Activated T-cell treated with anti-CD3 and anti-CD28 coated beads, Interleukin-2, amount 50 U/mL, for 1 hour (primary cell): ENCODE measurements around the gene CDK12.
"Not testable (repeated sequence)": the region's sequence is repeated elsewhere in the genome, so short reads cannot be mapped to it uniquely, and the experiment has no call there.

ENCODE experiments used
- DNase-seq: peaks from one replicate; pipeline ENCODE4 v3.0.0-alpha.2; 2020

Gene CDK12

DNA sequence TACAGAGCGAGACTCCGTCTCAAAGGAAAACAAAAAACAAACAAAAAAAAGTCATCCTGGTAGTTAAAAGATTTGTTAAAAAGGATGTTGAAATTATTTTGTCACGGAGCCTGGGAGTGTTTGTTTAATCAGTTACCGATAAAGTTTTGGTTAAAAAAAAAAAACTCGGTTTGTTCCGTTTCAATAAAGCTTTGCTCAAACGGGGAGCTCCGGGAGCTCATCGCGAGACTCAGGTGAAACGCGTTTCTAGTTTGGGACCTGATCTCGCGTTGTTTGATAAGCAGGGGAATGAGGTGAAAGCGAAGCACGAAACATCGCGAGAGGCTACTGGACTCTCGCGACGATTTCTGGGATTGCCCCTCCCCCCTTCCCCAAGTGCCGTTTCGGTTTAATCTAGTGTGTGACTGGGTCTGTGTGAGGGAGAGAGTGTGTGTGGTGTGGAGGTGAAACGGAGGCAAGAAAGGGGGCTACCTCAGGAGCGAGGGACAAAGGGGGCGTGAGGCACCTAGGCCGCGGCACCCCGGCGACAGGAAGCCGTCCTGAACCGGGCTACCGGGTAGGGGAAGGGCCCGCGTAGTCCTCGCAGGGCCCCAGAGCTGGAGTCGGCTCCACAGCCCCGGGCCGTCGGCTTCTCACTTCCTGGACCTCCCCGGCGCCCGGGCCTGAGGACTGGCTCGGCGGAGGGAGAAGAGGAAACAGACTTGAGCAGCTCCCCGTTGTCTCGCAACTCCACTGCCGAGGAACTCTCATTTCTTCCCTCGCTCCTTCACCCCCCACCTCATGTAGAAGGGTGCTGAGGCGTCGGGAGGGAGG lies at the start of gene CDK12:
Gene CDK12 (plus strand): TSS at position 374 of the 813 bp plus-strand sequence. CDS start 586 bp downstream, outside the sequence.
- peak; percentile 92 for DNase-seq

DNA sequence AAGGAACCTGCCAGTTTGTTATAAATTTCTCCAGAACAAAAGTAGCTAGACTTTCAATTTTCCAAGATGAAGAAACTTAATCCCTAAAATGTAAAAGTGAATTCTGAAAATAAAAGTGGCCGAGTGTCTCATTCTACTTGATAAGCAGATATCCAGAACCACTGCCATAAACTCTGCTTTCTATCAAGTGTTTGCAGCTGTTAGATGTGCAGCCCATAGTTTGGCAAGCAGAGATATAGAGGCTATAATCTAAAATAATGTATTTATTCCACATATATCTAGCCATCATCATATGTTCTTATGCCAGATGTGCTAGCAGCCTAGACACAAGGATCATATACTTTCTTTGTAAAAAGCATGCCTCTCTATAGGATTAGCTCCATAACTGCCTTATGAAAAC lies 45.1 kb upstream of the CDK12 start:
- no peak for DNase-seq

DNA sequence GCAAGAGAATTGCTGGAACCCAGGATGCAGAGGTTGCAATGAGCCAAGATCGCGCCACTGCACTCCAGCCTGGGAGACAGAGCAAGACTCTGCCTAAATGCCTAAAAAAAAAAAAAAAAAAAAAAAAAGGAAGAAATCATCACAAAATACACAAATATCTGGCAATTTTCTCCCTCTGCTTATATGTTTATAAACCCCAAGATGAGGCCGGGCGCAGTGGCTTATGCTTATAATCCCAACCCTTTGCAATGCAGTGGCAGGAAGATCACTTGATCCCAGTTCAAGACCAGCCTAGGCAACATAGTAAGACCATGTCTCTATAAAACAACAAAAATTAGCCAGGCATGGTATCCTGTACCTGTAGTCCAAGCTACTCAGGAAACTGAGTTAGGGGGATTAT lies 31.7 kb upstream of the CDK12 start:
- no peak for DNase-seq

DNA sequence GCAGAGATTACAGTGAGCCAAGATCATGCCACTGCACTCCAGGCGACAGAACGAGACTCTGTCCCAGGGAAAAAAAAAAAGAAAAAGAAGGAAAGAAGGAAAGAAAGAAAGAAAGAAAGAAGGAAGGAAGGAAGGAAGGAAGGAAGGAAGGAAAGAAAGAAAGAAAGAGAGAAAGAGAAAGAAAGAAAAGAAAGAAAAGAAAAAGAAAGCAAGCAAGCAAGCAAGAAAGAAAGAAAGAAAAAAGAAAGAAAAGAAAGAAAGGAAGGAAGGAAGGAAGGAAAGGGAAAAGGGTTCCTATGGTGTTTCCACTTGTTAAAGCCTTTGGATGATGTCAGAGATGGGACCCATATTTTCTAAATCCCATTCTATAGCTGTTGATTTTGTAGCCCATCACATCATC lies 21.4 kb upstream of the CDK12 start:
- not testable (repeated sequence) for DNase-seq

DNA sequence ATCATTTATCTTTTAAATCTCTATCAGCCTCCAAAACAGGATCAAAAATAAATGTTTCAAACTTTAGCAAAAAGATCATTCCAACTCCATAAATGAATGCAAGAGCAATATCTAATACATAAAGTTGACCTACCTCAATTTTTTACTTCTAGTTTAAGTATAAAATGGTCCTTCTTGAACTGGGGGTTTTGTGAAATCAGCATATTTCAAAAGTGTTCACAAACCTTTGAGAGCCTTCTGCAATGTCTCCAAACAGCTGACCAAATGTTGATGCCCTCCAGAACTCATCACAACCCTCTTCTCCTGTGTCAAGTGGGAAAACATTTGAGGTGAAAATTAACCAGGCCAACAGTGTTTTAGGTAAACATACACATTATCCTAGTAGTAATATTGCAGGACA lies 18.0 kb upstream of the CDK12 start:
- DNase-seq = no peak

DNA sequence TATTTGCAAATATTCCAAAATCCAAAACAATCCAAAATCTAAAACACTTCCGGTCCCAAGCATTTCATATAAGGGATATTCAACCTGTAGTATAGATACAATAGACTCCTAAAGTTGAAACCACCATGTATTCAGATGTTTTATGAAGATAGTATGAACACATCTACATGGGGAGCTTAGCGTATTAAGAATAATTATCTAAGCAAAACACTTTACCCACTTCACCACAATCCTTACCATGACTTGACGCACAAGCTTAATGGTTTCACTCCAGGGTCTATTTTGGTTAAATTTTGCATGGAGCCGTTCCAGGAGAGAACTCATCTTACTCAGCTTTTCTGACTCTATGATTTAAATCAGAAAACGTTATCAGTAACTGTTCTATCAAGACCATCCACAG lies 13.7 kb upstream of the CDK12 start:
- no peak for DNase-seq

DNA sequence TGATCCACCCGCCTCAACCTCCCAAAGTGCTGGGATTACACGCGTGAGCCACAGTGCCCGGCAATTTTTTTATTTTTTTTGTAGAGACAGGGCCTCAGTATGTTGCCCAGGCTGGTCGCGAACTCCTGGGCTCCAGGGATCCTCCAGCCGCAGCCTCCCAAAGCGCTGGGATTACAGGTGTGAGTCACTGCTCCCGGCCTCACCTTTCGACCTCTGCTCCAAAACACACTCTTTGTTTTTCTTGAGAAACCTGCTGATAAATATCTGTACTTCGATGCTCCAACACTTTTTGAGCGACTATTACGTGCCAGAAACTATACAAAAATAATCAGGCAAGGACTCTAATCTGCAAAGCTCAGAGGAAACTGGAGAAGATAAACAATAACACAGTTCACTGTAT lies 11.2 kb upstream of the CDK12 start:
- no peak for DNase-seq

DNA sequence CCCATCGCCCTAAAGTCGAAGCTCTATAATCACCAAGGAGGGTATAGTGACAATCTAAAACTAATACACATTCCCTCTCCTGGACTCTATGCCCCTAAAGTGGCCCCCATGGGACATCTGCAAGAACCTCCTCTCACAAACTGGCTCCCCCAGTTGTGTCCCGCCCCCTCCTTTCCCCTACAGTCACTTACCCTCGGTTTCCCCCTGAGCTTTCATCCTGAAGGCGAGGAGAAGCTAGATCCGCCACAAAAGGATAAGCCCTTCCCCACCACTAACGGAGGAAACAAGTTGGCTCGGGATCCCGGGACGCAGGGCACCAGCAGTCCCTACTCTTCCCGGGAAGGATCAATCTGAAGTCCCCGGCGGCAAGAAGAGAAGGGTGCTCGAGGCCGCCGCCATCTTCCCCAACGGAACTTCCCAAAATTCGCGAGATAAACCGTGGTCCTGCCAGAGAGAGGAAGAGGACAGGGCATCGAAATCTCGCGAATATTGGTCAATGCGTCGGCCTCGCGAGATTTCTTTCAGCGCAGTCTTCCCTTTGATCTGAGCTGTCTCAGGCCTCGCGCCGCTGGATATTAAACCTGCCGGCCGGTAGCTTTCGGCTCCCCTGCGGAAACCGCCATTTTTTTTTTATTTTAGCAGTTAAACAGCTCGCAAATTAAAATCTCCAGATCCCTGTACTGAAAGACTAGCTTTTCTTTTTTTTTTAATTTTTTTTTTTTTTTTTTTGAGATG lies 10.3 kb upstream of the CDK12 start, which contains the start of gene MED1:
Gene MED1 (minus strand): TSS at position 417 of the 735 bp plus-strand sequence. CDS start 201 bp downstream, at position 216.
- DNase-seq = peak; percentile 85

DNA sequence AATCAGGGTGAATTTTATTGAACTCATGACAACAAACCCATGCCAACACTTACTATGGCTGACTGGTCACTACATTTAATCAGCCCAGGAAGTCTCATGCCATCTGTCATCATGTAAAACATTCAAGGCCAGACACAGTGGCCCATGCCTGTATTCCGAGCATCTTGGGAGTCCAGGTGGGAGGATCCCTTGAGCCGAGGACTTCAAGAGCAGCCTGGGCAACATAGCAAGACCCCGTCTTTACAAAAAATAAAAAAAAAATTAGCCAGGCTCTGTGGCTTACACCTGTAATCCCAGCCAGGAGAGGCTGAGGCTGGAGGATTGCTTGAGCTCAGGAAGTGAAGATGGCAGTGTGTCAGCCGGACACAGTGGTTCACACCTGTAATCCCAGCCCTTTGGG lies 5.4 kb upstream of the CDK12 start:
- no peak for DNase-seq

DNA sequence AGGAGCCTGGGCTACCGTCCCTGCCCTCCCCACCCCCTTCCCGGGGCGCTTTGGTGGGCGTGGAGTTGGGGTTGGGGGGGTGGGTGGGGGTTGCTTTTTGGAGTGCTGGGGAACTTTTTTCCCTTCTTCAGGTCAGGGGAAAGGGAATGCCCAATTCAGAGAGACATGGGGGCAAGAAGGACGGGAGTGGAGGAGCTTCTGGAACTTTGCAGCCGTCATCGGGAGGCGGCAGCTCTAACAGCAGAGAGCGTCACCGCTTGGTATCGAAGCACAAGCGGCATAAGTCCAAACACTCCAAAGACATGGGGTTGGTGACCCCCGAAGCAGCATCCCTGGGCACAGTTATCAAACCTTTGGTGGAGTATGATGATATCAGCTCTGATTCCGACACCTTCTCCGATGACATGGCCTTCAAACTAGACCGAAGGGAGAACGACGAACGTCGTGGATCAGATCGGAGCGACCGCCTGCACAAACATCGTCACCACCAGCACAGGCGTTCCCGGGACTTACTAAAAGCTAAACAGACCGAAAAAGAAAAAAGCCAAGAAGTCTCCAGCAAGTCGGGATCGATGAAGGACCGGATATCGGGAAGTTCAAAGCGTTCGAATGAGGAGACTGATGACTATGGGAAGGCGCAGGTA lies 762 bp downstream of the CDK12 start:
- no peak for DNase-seq

DNA sequence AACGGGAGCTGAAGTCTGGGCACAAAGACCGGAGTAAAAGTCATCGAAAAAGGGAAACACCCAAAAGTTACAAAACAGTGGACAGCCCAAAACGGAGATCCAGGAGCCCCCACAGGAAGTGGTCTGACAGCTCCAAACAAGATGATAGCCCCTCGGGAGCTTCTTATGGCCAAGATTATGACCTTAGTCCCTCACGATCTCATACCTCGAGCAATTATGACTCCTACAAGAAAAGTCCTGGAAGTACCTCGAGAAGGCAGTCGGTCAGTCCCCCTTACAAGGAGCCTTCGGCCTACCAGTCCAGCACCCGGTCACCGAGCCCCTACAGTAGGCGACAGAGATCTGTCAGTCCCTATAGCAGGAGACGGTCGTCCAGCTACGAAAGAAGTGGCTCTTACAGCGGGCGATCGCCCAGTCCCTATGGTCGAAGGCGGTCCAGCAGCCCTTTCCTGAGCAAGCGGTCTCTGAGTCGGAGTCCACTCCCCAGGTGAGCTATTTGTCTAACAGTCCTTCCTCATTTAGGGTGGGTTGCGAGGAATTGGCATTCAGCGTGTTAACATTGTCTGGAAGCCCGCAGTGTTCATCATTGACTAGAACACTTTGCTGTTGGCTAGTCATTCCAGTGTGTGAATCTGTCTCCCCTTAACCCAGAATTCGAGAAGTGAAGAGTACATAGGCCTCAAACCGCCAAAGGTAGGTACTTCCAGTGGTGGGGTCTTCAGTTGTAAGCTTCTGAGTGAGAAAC lies 1.5 kb downstream of the CDK12 start:
- DNase-seq = no peak

DNA sequence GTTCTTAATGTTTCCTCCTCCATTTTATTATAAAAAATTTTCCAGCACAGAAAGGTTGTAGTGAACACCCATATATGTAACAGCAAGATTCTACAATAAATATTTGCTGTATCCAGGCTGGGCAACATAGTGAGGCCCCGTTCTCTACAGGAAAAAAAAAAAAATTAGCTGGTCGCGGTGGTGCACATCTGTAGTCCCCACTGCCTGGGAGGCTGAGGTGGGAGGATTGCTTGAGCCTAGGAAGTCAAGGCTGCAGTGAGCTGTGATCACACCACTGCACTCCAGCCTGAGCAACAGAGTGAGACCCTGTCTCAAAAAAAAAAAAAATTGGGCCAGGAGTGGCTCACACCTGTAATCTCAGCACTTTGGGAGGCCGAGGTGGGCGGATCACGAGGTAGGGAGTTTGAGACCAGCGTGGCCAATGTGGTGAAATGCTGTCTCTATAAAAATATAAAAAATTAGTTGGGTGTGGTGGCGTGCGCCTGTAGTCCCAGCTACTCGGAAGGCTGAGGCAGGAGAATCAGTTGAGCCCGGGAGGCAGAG lies 3.4 kb downstream of the CDK12 start:
- DNase-seq = not testable (repeated sequence)

DNA sequence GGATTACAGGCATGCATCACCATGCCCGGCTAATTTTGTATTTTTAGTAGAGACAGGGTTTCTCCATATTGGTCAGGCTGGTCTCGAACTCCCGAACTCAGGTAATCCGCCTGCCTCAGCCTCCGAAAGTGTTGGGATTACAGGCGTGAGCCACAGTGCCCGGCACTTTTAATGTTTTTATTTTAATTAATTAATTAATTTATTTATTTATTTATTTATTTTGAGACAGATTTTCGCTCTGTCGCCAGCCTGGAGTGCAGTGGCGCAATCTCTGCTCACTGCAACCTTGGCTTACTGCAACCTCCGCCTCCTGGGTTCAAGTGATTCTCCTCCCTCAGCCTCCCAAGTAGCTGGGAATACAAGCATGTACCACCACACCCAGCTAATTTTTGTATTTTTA lies 7.3 kb downstream of the CDK12 start:
- not testable (repeated sequence) for DNase-seq

DNA sequence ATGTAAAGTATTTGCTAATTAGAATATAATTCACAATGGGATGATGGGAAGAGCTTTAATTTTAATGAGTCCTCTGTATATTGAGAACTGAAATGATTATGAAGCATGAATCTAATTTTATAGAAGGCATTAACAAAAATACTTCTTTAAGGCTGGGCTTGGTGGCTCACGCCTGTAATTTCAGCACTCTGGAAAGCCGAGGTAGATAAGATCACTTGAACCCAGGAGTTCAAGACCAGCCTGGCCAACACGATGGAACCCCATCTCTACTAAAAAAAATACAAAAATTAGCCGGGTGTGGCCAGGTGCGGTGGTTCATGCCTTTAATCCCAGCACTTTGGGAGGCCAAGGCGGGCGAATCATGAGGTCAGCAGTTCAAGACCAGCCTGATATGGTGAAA lies 12.0 kb downstream of the CDK12 start:
- no peak for DNase-seq

DNA sequence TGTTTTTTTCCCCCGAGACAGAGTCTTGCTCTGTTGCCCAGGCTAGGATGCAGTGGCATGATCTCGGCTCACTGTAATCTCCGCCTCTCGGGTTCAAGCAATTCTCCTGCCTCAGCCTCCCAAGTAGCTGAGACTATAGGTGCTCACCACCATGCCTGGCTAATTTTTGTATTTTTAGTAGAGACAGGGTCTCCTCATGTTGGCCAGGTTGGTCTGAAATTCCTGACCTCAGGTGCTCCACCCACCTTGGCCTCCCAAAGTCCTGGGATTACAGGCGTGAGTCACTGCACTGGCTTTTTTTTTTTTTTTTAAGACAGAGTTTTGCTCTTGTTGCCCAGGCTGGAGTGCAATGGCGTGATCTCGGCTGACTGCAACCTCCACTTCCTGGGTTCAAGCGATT lies 18.3 kb downstream of the CDK12 start:
- not testable (repeated sequence) for DNase-seq

DNA sequence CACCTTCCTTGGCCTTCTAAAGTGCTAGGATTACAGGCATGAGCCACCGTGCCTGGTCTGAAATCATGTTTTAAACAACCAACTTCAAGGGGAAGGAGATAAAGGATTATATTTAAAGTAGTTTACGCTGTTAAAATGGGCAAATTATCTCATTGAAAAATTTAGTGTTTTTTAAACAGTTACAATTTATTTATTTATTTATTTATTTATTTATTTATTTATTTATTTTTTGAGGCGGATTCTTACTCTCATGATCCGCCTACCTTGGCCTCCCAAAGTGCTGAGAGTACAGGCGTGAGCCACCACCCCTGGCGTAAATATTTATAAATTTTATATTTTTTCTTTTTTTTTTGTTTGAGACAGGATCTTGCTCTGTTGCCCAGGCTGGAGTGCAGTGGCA lies 22.2 kb downstream of the CDK12 start:
- no peak for DNase-seq

DNA sequence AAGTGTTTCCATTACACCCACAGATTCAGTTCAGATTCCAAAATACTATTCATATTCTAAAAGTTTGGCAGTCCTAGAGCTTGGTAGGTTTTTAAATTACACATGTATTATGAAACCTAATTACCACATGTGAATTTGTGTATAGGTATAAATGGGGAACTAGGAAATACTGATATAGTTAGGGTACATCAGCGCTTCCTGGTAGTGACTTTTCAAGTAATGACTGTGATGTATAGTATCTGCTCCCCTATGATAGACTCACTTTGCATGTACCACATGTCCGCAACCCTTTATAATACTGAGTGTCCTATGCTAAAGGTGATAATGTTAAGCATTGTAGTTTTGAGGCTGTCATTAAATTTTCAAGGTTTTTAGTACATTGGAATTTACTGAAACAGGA lies 22.9 kb downstream of the CDK12 start:
- no peak for DNase-seq

DNA sequence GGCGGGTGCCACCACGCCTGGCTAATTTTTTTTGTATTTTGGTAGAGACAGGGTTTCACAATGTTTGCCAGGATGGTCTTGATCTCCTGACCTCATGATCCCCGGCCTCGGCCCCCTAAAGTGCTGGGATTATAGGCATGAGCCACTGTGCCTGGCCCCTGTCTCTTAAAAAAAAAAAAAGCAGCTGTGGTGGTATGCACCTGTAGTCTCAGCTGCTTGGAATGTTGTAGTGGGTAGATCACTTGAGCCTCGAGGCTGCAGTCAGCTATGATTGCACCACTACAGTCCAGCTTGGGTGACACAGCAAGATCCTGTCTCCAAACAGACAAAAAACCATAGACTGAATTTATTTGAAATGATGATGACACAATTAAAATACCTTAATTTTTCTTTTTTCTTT lies 24.3 kb downstream of the CDK12 start:
- no peak for DNase-seq

DNA sequence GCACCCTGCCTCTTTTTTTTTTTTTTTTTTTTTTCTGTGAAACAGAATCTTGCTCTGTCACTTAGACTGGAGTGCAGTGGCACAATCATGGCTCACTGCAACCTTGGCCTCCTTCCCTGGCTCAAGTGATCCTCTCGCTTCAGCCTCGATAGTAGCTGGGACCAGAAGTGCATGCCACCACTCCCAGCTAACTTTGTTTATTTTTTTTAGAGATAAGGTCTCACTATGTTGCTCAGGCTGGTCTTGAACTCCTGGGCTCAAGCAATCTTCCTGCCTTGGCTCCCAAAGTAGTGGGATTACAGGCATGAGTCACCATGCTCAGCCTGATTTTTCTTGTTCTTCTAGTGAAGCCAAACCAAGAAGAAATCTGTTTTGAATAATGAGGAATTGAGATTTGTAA lies 25.0 kb downstream of the CDK12 start:
- DNase-seq = no peak

DNA sequence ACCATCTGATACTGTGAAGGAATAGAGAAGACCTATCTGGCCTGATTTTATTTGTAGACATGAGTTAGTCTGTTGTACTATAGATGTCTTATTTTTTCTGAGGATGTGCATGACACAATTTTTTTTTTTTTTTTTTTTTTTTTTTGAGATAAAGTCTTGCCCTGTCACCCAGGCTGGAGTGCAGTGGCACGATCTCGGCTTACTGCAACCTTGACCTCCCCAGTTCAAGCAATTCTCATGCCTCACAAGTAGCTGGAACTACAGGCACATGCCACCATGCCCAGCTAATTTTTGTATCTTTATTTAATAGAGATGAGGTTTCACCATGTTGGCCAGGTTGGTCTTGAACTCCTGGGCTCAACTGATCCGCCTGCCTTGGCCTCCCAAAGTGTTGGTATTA lies 26.2 kb downstream of the CDK12 start:
- DNase-seq = not testable (repeated sequence)

DNA sequence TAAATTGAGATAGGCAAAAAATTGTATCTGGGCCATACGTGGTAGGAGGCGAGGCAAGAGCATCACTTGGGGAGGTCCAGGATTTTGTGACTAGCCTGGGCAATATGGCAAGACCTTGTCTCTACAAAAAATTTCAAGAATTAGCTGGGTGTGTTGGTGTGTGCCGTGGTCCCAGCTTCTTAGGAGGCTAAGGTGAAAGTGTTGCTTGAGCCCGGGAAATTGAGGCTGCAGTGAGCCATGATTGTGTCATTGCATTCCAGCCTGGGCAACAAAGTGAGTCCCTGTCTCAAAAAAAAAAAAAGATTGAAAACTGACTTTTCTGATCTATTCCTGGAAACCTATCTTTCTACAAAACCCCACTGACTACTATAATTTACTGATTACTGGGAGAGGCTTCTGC lies 26.7 kb downstream of the CDK12 start:
- DNase-seq = no peak

DNA sequence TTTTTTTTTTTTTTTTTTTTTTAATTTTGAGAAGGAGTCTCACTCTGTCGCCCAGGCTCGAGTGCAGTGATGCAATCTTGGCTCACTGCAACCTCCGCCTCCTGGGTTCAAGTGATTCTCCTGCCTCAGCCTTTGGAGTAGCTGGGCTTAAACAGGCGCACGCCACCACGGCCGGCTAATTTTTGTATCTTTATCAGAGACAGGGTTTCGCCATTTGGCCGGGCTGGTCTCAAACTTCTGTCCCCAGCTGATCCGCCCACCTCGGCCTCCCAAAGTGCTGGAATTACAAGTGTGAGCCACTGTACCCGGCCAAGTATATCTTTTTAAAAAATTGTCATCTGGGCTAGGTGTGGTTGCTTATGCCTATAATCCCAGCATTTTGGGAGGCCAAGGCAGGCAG lies 35.6 kb downstream of the CDK12 start:
- DNase-seq = not testable (repeated sequence)

DNA sequence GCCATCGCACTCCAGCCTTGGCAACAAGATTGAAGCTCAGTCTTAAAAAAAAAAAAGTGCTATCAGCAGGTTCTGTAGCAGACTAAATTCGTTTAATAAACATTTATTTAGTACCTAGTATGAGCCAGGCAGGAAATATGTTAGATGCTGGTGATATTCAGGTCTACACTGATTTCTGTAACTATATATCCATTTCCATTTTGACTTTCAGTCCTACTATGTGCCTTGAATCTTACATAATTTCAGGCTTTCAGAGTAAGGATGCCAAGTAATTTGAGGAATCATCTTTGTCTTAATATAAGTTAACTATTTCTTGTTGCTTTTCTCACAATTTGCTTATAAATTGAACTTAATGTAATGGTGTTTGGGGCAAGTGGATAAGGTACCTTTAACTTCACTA lies 46.2 kb downstream of the CDK12 start:
- no peak for DNase-seq
